ENCODE data around the gene USP32.
"Not testable (repeated sequence)": the region's sequence is repeated elsewhere in the genome, so short reads cannot be mapped to it uniquely, and the experiment has no call there.

USP32 gene

GRCh38 chr17:60403523-60403810 is 11.5 kb upstream of the USP32 start:
- no peak for DNase-seq (ENCODE audit: low spot score)

- no peak for DNase-seq (ENCODE audit: low spot score)
Observed at GRCh38 chr17:60401819-60402218, 9.9 kb upstream of the USP32 start.

DNA sequence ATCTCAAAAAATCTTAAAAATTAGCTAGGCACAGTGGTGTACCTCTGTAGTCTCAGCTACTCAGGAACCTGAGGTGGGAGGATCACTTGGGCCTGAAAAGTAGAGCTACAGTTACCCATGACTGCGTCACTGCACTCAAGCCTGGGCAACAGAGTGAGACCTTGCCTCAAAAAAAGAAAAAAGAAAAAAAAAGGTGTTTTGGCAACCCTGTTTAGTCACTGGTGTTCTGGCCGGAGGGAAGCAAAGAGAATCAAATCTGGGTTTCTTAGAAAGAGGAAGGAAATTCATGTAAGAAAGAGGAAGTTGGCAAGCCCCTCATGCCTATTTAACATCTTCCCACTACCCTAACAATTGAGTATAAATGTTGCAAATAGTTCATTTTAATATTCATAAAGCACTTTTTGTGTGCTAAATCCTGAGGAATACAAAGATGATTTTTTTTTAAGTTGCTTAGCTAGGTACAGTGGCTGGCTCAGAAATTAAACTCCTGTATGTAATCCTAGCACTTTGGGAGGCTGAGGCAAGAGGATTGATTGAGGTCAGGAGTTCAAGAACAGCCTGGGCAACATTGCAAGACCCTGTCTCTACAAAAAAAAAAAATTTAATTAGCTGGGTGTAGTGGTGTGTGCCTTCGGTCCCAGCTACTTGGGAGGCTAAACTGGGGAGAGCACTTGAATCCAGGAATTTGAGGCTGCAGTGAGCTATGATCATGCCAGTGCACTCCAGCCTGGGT is 6.5 kb upstream of the USP32 start:
- no peak for DNase-seq (ENCODE audit: low spot score)

GRCh38 chr17:60396412-60396811 is 4.5 kb upstream of the USP32 start:
- no peak for DNase-seq (ENCODE audit: low spot score)

- DNase-seq (ENCODE audit: low spot score): no peak
Observed at GRCh38 chr17:60395508-60396065, 3.7 kb upstream of the USP32 start.

GRCh38 chr17:60393840-60394723 is 2.1 kb upstream of the USP32 start:
- DNase-seq (ENCODE audit: low spot score): no peak

DNA sequence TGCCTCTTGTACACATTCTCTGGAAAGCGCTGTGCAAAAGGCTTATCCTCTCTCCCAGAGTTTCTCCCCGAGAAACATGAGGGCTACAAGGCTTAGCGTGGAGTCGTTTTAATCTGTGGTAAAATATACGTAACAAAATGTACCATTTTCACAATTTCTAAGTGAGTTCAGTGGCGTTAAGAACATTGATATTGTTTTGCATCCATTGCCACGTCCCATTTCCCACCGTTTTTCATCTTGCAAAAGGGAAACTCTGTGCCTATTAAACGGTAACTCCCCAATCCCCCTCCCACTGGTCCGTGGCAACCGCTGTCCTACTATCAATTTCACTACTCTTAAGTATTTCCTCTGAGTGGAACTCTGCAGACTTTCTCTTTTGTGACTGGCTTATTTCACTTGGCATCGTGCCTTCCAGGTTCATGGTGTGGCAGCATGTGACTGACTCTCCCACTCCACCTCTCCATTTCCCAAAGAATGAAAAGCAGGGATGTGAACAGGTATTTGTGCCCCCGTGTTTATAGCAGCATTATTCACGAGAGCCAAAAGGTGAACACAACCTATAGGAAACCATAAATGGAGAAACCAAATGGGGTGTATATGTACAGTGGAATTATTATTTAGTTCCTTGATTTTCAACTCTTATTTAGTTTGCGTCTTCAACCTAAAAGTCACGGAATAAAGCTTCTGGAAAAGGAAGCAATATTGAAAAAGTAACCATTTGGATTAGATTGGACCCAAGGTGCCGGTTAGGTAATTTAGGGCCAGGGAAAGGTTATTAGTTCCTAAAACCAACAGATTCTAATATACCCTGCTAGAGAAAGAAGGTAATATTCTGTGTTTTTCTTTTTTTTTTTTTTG is 1.1 kb upstream of the USP32 start:
- peak; percentile 65 for DNase-seq (ENCODE audit: low spot score)

- DNase-seq (ENCODE audit: low spot score): no peak
Observed at GRCh38 chr17:60391471-60392041, 377 bp downstream of the USP32 start.

DNA sequence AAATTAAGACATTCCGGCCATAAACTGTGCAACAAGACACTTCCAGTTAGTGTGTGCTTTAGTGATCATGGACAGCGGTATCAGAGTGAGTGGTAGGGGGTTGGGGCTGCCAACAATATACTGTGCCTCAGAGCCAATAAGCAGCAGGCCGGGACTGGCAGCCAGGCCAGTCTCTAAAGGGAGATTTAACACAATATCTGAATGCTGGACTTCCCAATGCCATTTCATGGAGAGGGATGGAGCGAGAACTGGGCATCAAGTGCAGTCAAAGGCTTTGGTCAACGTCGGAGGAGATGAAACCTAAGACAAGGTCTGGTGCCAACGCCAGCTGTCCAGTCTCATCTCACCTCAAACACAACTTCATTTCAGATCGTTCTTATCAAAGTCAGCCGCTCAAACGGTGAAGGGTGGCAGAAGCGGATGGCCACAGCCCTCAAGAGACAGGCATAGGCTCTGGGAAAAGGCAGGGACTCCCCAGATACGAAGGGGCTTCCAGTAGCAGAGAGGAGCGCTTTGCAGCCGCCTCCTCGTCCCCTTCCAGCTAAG is 935 bp downstream of the USP32 start:
- no peak for DNase-seq (ENCODE audit: low spot score)

DNA sequence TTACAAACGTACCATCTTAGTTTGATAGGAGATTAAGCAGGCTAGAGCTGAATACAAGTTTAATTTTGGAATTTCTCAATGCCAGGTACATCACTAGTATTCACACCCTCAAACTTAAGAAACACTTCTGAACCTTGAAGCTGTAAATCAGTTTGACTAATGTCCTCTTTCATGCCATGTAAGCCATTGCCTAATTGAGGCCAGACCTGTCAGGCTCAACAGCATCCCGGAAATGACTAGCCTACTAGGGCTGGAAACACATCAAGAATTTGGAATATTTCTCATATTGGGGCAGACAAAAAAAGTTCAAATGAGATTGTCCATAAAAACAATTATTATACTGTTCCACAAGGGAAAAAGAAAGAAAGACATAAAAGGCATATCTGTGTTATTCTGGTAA is 1.7 kb downstream of the USP32 start:
- DNase-seq (ENCODE audit: low spot score): no peak

GRCh38 chr17:60388742-60389141 is 3.2 kb downstream of the USP32 start:
- no peak for DNase-seq (ENCODE audit: low spot score)

DNA sequence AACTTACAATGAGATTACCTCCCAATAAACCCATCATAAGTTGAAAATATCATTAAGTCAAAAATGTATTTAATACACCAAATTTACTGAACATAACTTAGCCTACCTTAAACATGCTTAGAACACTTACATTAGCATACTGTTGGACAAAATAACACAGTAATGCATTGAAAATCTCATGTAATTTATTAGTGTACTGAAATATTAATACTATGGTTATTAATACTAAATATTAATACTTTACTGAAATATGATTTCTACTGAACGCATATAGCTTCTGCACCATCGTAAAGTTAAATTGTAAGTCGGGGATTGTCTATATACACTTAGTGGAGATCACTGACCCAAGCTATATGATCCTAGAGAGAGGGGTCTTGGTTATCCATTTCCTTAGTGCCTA is 4.3 kb downstream of the USP32 start:
- DNase-seq (ENCODE audit: low spot score): no peak

- no peak for DNase-seq (ENCODE audit: low spot score)
Observed at GRCh38 chr17:60386147-60387058, 5.5 kb downstream of the USP32 start.

DNA sequence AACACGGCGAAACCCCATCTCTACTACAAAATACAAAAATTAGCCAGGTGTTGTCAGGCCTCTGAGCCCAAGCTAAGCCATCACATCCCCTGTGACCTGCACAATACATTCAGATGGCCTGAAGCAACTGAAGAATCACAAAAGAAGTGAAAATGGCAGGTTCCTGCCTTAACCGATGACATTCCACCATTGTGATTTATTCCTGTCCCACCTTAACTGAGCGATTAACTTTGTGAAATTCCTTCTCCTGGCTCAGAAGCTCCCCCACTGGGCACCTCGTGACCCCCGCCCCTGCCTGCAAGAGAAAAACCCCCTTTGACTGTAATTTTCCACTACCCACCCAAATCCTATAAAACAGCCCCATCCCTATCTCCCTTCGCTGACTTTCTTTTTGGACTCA is 7.0 kb downstream of the USP32 start:
- not testable (repeated sequence) for DNase-seq (ENCODE audit: low spot score)

GRCh38 chr17:60383379-60383778 is 8.6 kb downstream of the USP32 start:
- DNase-seq (ENCODE audit: low spot score): no peak

GRCh38 chr17:60381958-60382357 is 10.0 kb downstream of the USP32 start:
- DNase-seq (ENCODE audit: low spot score): no peak

DNA sequence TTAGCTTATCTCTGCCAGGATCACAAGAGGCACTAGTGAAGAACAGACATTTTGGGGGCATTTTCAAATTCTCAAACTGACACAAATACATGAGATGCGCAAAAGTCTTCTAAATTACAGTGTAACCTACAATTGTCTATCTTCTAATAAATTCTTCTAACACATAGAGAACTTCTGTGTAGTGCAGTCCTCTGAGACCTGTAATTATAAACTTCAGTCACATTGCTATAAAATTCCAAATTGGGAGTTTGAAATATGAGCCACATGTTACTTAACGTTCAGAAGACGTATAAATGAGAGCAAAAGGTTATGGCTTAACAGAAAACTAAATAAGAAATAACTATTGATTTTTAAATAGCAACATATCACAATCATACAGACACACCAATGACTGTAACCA is 12.5 kb downstream of the USP32 start:
- DNase-seq (ENCODE audit: low spot score): not testable (repeated sequence)

DNA sequence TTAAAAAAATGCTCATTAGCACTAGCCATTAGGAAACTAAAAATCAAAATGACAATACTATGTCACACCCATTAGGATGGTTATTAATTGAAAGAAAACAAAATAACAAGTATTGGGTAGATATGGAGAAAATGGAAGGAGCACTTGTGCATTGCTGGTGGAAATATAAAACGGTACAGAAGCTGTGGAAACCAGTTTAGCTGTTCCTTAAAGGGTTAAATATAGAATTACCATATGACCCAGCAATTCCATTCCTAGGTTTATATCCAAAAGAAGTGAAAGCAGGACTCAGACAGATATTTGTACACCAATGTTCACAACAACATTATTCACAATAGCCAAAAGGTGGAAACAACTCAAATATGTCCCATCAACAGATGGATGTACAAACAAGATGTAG is 13.7 kb downstream of the USP32 start:
- not testable (repeated sequence) for DNase-seq (ENCODE audit: low spot score)

GRCh38 chr17:60372790-60373483 is 19.0 kb downstream of the USP32 start:
- DNase-seq (ENCODE audit: low spot score): no peak

All from left forelimb (tissue), 1 donor.